GM10847 (cell line): ENCODE data around the gene ZNRD2.

Experiments used
- POLR2A ChIP-seq: IDR thresholded peaks from 2 replicates; pipeline ENCODE4 v1.6.1; 2011; ENCODE audit not compliant: insufficient read length; ENCODE audit errors: extremely low read depth

Gene ZNRD2

DNA sequence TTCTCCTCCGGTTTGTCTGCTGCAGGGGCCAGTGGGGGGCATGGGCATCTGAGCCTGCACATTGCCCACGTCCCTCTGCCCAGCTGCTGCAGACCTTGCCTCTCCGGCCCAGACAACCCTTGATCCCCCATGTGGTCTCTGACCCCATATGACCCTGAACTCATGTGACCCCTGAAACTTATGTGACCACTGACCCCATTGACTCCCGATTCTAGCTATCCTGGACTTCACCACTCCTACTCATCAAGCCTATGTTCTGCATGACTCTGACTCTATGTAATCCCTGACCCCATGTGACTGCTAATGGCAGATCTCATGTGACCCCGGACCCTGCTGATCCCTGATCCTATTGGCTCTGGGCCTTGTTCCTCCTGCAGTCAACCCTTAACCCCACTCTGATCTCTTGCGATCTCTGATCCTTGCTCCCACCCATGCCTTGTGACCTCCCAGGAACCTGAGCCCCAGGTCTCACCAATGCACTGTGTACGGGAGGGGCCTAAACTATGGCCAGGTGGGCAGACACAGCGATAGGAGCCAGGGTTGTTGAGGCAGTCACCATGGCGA is 17.8 kb upstream of the ZNRD2 start:
- TF ChIP-seq POLR2A: no peak

DNA sequence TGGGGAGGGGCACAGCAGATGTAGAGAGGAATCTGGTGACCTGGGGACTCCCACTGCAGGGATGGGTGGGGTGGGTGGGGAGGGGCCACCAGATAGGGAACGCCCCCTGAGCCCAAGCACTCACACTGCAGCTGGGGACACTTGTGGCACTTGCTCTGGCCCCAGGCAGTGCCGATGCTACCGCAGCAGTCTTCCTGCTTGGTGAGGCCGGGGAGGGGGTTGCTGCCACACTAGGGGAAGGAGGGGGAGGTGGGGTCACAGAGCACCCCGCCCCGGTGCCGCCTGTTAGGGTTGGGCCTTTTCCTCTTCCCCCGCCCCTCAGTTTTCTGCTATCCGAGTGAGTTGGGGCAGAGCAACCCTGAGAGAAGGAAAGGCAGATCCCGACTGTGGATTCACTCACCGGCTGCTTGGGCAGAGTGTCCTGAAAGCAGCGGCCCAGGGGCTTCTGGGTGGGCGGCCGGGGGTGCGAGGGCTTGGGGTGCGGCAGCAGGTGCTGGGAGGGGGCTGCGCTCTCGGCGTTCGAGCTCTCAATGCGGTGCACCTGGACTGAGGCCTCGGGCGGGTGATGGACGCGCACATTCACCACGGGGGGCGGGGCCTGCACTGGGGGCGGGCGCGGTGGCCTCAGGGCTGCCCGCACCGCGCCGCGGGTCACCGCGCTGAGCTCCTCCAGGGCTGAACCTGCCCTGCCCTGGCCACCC is 16.8 kb upstream of the ZNRD2 start:
- no peak for TF ChIP-seq POLR2A

DNA sequence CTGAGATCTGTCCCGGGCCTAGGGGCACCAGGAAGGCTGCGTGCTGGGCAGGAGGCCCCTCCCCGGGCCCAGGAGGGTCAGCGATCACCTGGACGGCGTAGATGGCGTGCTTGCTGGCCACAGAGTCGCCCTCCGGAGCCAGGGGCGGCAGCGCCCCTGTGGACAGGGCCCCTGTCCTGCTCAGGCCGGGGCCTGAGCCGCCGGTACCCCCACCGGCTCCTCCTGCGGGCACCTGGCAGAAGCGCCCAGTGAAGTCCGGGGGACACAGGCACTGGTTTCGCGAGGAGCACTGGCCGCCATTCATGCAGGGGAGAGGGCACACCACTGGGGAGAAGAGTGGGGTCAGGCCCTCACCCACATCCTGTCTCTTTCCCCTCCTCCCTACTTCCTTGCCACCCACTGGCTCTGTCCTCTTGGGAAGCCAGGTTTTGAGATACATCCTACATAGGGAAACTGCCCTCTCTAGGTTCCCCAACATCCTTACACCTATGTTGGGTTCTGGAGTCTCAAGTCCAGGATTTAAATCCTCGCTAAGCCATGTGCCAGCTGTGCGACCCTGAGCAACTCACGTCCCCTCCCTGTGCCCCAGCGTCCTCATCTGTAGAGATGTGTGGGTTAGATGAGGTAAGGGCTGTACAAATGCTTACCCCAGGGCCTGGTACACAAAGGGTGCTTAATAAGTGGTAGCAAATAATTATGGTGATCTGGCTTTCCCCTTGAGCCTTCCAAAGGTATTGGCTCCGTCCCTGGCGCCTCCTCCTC is 16.0 kb upstream of the ZNRD2 start:
- TF ChIP-seq POLR2A: no peak

DNA sequence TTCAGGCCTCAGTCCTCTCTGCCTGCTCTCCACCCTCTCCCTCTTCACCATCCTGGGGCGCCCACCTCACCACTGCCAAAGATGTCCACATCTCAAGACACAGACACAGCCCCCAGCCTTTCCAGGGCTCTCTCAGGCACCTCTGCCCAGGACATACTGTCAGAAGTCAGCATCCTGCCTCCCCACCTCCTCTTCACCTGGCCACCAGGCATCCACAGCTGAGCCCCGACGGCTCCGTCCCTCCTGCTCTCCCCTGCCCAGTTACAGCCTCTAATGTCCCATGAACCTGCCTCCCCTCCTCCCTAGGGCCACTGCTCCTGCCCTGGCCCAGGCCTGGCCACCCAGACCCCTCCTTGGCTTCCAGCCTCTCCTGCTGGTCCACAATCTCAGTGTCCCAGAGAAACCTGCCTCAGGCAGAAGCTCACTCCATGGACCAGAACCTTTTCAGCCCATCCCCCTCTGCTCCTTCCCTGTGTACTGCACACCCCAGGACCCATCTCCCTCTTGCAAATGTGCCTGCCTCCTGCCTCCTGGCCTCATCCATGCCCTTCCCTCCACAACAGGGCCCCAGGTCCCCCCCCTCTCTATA is 15.3 kb upstream of the ZNRD2 start:
- no peak for TF ChIP-seq POLR2A

DNA sequence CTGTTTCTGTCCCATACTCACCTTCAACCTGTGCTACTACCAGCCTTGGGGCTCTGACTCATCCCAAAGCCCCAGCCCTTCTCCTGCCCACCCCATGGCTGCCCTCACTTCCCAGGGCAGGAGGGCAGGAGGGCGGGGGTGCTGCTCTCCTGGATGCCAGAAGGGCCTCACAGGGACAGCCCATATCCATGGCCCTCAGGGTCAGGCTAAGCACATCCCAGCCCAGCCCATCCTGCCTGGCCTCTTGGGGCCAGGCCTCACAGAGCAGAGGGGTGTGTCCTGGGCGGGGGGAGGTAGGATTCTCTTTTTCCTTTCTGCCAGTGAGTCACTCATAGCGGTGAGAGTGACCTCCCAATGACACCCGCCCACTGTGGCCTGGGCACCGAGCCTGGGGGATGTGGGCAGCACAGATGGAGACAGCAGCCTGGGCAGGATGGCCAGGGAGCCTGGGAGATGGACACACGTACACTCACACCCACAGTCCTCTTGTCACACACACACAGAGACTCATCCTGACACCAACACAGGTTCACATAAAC is 14.5 kb upstream of the ZNRD2 start:
- TF ChIP-seq POLR2A: no peak

DNA sequence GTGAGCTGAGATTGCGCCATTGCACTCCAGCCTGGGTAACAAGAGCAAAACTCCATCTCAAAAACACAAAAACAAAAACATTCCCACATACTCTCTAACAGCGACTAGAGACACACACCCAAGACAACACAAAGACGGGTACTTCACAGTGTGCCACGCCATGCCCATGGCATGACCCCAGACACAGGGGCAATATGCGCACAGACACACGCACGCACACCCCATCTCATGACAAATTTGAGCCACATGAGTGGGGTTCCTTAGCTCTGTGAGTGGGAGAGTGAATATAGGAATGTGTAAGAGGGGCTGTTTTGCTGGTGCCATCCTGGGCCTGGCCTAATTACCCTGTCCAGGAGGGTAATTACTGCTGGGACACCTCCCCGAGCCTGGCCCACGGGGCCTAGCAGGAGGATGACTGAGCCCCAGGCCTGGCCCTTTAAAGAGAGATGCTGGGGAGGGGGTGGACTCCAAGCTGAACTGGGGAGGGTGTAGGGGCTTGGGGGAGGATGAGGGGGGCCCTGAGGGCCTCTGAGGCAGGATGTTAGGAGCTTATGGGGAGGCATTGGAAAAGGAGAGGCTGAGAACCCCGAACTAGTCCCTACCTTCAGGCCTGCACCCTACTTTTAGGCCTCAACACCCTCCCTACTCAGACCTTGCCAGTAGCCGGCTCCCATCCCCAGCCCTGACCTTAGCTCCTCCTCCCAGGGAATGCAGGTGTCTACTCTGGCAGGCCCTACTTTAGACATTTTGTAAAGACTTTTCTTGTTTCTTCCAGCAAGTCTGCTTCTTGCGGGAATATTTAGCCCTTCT is 13.6 kb upstream of the ZNRD2 start:
- TF ChIP-seq POLR2A: no peak

DNA sequence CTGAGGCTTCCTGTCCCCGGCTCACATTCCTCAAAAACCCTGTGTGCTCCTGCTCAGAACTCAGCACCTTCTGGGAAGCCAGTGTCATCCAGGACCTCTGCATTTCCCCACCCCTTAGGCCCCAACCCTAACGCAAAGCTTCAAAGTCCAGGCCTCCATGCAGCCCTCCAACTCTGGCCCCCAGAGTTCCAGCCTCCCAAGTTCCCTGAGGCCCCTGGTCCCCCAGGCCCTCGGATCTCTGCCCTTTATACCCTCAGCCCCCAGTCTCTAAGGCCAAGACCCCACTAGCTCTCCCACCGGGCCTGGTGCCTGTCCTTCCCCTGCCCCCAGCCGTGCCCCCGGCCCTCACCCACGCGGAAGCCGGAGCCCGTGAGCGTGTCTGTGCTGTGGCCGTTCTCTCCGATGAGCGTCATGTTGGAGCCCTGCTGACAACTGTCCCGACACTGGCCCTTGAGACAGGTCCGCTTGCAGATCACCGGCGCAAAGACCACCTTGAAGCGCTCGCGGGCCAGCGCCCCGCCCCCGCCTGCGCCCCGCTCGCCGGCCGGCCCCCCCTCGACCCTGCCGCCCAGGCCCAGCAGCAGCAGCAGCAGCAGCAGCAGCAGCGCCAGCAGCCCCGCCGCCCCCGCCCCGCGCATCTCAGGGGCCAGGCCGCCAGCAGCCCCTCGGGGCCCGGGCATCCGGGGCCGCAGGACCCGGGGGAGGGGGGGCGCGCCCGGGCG is 12.8 kb upstream of the ZNRD2 start:
- no peak for TF ChIP-seq POLR2A

DNA sequence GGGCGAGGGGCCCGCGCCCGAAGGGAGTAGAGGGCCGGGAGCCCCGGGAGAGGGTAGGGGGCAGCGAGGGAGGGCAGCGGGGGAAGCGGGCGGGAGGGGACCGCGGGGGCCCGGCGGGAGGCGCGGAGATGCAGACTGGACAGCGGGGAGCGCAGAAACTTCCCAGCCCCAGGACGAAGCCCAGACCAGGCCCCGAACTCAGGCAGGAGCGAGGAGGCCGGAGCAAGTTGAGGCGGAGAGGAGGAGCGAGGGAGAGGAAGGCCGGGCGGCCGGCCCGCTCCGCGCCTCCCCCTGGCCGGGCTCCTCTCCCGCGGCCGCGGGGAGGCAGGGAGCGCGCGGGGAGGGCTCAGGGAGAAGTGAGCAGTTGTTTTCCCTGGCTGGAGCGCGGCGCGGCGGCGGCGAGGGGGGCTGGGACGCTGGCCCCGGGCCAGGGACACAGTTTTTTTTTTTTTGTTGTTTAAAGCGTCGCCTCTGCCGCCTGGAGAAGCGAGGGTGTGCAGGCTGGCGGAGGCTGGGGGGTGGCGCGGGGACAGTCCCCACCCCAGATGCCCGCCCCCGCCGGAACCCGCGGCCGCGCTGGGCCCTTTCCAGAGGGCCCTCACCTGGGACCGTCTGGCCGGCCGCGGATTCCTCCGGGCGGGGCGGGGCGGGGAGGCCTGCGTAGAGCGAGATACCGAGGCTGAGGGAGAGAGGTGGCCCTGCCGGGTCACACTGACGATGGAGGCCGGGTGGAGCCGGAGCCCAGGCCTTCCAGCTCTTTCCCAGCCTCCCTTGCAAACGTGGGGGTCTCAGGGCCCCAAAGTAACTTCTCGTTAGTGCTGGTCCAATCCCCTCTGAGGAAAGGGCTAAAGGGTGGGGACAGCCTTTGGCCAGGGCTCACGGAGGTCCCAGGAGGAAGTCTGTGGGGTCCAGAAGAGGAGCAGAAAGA is 12.0 kb upstream of the ZNRD2 start, which contains the start of gene LTBP3:
Gene LTBP3, minus strand, starts transcription at position 358 of the 928 bp plus-strand sequence. CDS start 400 bp downstream, outside the sequence.
- TF ChIP-seq POLR2A: no peak

DNA sequence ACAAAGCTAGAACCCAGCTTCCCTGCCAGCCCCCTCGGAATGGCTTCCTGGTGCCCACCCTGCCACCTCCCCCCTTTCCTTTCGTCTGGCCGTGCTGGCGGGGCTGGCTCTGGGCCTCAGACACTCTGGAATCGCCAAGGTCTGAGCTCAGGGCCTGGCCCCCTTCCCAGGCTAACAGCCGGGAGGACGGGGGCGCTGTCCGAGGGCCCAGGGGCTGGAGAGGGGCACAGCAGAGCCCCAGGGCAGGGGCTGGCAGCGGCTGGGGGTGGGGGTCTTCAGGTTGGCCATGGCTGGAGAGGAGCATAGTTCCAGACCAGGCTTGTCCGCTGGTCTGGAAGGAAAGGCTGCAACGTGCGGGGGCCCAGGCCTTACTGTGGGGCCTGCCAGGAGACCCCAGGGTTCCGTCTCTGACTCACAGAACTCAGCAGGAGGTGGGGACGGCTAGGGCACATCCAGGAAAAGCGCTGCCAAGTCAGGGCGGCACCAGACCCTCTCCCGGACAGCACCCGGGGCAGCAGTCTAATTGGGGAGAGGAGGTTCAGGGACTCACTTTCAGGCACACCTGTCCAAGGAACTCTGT is 11.3 kb upstream of the ZNRD2 start:
- TF ChIP-seq POLR2A: no peak

DNA sequence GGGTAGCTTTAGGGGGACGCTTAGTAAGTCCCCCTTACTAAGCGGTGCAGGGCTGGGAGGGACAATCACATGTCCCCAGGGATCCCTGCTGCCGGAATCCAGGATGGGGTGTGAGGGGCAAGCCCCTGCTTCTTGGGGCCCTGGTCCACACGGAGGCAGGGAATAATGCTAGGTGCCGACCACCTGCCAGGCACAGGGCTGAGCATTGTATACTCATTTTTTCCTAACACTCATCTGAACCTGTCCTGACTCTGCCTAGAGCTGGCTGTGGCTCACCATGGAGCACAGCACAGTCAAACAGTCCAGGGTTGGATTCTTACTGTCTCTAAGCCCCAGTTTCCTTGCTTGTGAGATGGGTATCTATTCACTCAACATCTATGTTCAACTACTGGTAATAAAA is 10.7 kb upstream of the ZNRD2 start:
- TF ChIP-seq POLR2A: no peak

DNA sequence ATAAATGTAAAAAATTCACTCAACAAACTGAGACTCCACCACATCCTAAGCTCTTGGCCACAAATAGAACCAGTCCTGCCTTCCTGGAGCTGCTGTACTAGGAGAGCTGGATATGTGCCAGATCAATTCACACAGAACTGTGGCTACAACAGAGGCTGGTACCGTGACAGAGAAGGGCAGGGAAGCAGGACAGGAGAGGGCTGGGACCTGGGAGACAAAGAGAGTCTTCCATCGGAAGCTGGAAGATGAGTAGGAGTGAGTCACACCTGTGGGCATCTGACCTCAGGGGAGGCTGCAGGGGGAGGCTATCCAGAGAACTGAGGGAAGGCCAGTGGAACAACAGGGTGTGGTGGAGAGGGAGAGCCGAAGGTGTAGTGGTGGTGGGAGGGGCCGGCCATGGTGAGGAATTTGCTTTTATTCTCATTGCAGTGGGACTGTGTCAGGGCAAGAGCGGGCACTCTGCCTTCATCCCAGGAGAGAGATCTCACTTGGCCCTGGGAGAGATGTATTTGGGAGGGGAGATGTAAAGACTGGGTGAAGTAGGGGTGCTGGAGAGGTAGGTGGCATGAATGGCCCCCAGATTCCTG is 10.2 kb upstream of the ZNRD2 start:
- no peak for TF ChIP-seq POLR2A
